Vagina (tissue), 2 donors: ENCODE results near the gene ZC3H15. TPM values are rescaled to one million over a fixed set of nuclear protein-coding genes. Genes with fewer than 3 reads are reported as not detected.
"Not testable (repeated sequence)": the region's sequence is repeated elsewhere in the genome, so short reads cannot be mapped to it uniquely, and the experiment has no call there.

Experiments
- DNase-seq, 2 donors: peaks; one replicate each; pipeline ENCODE4 v3.0.0-alpha.2; 2017; ENCODE audit errors: extremely low spot score in 2 of 2
- H3K27ac ChIP-seq: fragments of 200-600 bp; sonication (generic); one replicate; pipeline ENCODE4 v1.5.1; 2019
- H3K27me3 ChIP-seq: fragments of 200-600 bp; sonication (generic); one replicate; pipeline ENCODE4 v1.5.1; 2019
- H3K36me3 ChIP-seq, 2 donors: fragments of 200-600 bp; sonication (generic); one replicate each; pipeline ENCODE4 v1.5.1; 2017 to 2019
- H3K4me1 ChIP-seq: fragments of 200-600 bp; sonication (generic); one replicate; pipeline ENCODE4 v1.5.1; 2019
- H3K4me3 ChIP-seq, 2 donors: fragments of 200-600 bp; sonication (generic); 1 replicate in 1 of 2; 2 replicates in 1 of 2; pipeline ENCODE4 v1.5.1; 2016 to 2019
- H3K9me3 ChIP-seq: fragments of 200-600 bp; sonication (generic); one replicate; pipeline ENCODE4 v1.5.1; 2019
- POLR2A ChIP-seq, 2 donors: fragments of 450-650 bp; IDR thresholded peaks; one replicate each; pipeline ENCODE4 v1.6.1; 2017; ENCODE audit warnings: antibody characterized with exemption in 2 of 2, mild to moderate bottlenecking in 2 of 2, moderate library complexity in 2 of 2
- POLR2AphosphoS5 ChIP-seq, 2 donors: sonication (generic); formaldehyde crosslinking; IDR thresholded peaks; one replicate each; pipeline ENCODE4 v1.9.0; 2017; ENCODE audit warnings: antibody characterized with exemption in 2 of 2, mild to moderate bottlenecking in 2 of 2, low read depth in 1 of 2; ENCODE audit not compliant: insufficient read depth in 1 of 2
- intact Hi-C: fragments of 100-400 bp; cut with DNase I; formaldehyde crosslinking; loops from one replicate; pipeline ENCODE4 v1.15.1; 2023
- total RNA-seq: library from RNA; depleted of rRNA; stranded (reverse); fragments of >200 nt; gene quantifications from one replicate; pipeline ENCODE4 v1.2.3, GENCODE V29; 2016
- TF ChIP-seq, protein P1 (sequence below), 3 experiments: fragments of 450-650 bp in 2 of 3; fragments of 200-600 bp in 1 of 3; sonication (generic) in 1 of 3; IDR thresholded peaks; one replicate each; pipeline ENCODE4 v1.5.1; 2017 to 2019; ENCODE audit warnings: antibody characterized with exemption in 3 of 3, mild to moderate bottlenecking in 2 of 3, moderate library complexity in 2 of 3

The ZC3H15 gene
- total RNA-seq, 1 donor from 2014 or later: 59.9 TPM

DNA sequence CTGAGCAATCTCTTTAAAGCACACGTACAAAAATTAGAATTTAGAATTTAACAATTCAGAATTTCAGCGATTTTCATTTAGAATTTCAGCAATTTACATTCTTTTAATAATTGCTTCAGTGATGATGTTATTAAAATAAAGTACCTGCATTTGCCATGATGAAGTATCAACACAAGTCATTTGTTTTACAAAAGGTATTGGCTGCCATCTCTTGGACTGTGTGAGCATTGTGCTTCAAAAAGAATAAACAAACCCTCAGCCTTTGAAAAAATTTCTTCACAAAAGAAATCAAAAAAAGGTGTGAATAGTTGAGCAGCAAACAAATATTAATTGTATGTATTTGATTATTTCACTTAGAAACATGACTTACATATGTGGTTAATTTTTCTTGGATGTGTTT, 27.1 kb upstream of the ZC3H15 start:
- TF ChIP-seq, protein P1, sequence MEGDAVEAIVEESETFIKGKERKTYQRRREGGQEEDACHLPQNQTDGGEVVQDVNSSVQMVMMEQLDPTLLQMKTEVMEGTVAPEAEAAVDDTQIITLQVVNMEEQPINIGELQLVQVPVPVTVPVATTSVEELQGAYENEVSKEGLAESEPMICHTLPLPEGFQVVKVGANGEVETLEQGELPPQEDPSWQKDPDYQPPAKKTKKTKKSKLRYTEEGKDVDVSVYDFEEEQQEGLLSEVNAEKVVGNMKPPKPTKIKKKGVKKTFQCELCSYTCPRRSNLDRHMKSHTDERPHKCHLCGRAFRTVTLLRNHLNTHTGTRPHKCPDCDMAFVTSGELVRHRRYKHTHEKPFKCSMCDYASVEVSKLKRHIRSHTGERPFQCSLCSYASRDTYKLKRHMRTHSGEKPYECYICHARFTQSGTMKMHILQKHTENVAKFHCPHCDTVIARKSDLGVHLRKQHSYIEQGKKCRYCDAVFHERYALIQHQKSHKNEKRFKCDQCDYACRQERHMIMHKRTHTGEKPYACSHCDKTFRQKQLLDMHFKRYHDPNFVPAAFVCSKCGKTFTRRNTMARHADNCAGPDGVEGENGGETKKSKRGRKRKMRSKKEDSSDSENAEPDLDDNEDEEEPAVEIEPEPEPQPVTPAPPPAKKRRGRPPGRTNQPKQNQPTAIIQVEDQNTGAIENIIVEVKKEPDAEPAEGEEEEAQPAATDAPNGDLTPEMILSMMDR (IDR thresholded peaks at IDR 0.05): no peak
- no peak for TF ChIP-seq POLR2AphosphoS5 (IDR thresholded peaks at IDR 0.05; ENCODE audit: insufficient read depth in 1 of 2, low read depth in 1 of 2)
- Histone ChIP-seq H3K36me3 (no peaks in the 10 kb centered on the region), H3K27ac (no peak overlapping the region), H3K4me3 (no peak overlapping the region), H3K4me1 (no peaks in the 10 kb centered on the region), H3K27me3 (no peaks in the 10 kb centered on the region), H3K9me3 (no peaks in the 10 kb centered on the region)
- intact Hi-C loops: no loop called here
- DNase-seq: no peak

DNA sequence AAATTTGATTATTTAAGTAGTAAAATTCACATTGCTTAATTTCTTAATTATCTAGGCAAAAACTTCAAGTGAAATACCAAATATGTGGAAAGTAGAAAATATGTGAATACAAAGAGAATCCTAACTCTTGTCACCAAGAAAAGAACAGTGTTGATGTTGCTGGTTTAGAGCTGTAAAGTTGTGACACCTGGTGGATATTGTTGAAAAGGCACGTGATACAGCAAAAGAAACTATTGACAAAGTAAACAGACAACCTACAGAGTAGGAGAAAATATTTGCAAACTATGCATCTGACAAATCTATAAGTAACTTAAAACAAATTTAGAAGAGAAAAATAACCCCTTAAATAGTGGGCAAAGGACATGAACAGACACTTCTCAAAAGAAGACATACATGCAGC, 25.6 kb upstream of the ZC3H15 start:
- Histone ChIP-seq H3K4me3 (no peak overlapping the region), H3K36me3 (no peaks in the 10 kb centered on the region), H3K4me1 (no peaks in the 10 kb centered on the region), H3K9me3 (no peaks in the 10 kb centered on the region), H3K27me3 (no peaks in the 10 kb centered on the region), H3K27ac (no peak overlapping the region)
- DNase-seq: no peak
- intact Hi-C loops: no loop called here
- TF ChIP-seq, protein P1 (IDR thresholded peaks at IDR 0.05): no peak
- TF ChIP-seq POLR2A (IDR thresholded peaks at IDR 0.05): no peak
- no peak for TF ChIP-seq POLR2AphosphoS5 (IDR thresholded peaks at IDR 0.05; ENCODE audit: insufficient read depth in 1 of 2, low read depth in 1 of 2)

DNA sequence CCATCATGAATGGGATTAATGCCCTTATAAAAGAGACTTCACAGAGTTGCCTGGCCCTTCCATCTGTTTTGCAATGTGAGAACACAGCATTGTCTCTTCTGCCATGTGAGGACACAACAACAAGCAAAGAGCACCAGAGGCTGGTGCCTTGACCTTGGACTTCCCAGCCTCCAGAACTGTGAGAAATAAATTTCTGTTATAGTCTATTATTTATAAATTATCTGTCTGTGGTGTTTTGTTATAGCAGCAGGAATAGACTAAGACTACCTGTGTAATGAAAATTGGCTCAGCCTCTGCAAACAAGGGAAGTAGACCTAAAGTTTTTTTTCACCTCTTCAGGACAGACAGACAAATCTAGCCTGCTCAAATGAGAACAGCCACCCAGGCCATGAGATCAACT, 19.3 kb upstream of the ZC3H15 start:
- intact Hi-C loops: no loop called here
- H3K4me1 ChIP-seq: no peaks in the 10 kb centered on the region
- DNase-seq: no peak
- TF ChIP-seq, protein P1 (IDR thresholded peaks at IDR 0.05): no peak
- TF ChIP-seq POLR2A (IDR thresholded peaks at IDR 0.05): no peak
- no peak for TF ChIP-seq POLR2AphosphoS5 (IDR thresholded peaks at IDR 0.05; ENCODE audit: insufficient read depth in 1 of 2, low read depth in 1 of 2)
- no peaks in the 10 kb centered on the region for H3K27me3 ChIP-seq
- H3K27ac ChIP-seq: no peak overlapping the region
- no peaks in the 10 kb centered on the region for H3K36me3 ChIP-seq
- no peak overlapping the region for H3K4me3 ChIP-seq
- no peaks in the 10 kb centered on the region for H3K9me3 ChIP-seq

DNA sequence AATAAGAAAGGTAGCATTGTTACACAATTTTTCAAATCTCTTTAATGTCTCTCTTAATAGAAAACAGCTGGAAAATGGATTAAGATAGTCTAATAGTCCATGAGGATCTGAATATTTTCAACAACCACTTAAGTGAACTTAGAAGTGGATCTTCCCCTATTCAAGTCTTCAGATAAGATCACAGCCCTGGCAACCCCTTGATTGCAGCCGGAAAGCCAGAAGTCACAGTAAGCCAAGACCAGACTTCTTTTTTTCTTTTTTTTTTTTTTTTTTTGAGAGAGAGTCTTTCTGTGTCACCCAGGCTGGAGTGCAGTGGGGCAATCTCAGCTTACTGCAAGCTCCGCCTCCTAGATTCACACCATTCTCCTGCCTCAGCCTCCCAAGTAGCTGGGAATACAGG, 18.6 kb upstream of the ZC3H15 start:
- H3K27ac ChIP-seq: no peak overlapping the region
- no peaks in the 10 kb centered on the region for H3K4me1 ChIP-seq
- H3K4me3 ChIP-seq: no peak overlapping the region
- H3K36me3 ChIP-seq: no peaks in the 10 kb centered on the region
- intact Hi-C loops: no loop called here
- TF ChIP-seq, protein P1 (IDR thresholded peaks at IDR 0.05): no peak
- TF ChIP-seq POLR2A (IDR thresholded peaks at IDR 0.05) (no peak), POLR2AphosphoS5 (IDR thresholded peaks at IDR 0.05; ENCODE audit: insufficient read depth in 1 of 2, low read depth in 1 of 2) (no peak)
- DNase-seq: no peak
- H3K9me3 ChIP-seq: no peaks in the 10 kb centered on the region
- H3K27me3 ChIP-seq: no peaks in the 10 kb centered on the region

DNA sequence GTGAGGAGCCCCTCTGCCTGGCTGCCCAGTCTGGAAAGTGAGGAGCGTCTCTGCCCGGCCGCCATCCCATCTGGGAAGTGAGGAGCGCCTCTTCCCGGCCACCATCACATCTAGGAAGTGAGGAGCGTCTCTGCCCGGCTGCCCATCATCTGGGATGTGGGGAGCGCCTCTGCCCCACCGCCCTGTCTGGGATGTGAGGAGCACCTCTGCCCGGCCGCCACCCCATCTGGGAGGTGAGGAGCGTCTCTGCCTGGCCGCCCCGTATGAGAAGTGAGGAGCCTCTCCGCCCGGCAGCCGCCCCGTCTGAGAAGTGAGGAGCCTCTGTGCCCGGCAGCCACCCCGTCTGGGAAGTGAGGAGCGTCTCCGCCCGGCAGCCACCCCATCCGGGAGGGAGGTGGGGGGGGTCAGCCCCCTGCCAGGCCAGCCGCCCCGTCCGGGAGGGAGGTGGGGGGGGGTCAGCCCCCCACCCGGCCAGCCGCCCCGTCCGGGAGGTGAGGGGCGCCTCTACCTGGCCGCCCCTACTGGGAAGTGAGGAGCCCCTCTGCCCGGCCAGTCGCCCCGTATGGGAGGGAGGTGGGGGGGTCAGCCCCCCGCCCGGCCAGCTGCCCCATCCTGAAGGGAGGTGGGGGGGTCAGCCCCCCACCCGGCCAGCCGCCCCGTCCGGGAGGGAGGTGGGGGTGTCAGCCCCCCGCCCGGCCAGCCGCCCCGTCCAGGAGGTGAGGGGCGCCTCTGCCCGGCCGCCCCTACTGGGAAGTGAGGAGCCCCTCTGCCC, 13.2 kb upstream of the ZC3H15 start:
- H3K27me3 ChIP-seq, intact Hi-C loops, H3K4me1 ChIP-seq, DNase-seq, H3K9me3 ChIP-seq, H3K27ac ChIP-seq, H3K4me3 ChIP-seq, H3K36me3 ChIP-seq: not testable (repeated sequence)

DNA sequence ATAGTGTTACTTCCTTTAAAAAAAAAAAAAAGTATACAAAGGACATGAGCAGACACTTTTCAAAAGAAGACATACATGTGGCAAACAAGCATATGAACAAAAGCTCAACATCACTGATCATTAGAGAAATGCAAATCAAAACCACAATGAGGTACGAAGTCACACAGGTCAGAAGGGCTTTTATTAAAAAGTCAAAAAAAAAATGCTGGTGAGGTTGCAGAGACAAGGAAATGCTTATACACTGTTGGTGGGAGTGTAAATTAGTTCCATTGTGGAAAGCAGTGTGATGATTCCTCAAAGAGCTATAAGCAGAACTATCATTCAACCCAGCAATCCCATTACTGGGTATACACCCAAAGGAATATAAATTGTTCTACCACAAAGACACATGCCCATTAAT, 11.8 kb upstream of the ZC3H15 start:
- intact Hi-C loops, H3K4me1 ChIP-seq, H3K4me3 ChIP-seq, H3K27ac ChIP-seq, DNase-seq, H3K36me3 ChIP-seq, H3K27me3 ChIP-seq, H3K9me3 ChIP-seq: not testable (repeated sequence)
